Adrenal gland (tissue), 12 donors: ENCODE results near the gene PTPN5. TPM values are rescaled to one million over a fixed set of nuclear protein-coding genes. Genes with fewer than 3 reads are reported as not detected.

Source experiments
- DNase-seq, 7 donors: peaks; one replicate each; pipeline ENCODE4 v3.0.0-alpha.2; 2019 to 2020
- H3K27ac ChIP-seq, 5 donors: fragments of 200-600 bp; sonication (generic) in 4 of 5; 1 replicate in 3 of 5; 2 replicates in 2 of 5; pipeline versions ENCODE4 v1.5.1 to v1.8.0; 2016 to 2020; ENCODE audit warnings: mild to moderate bottlenecking in 1 of 5
- H3K27me3 ChIP-seq: fragments of 200-600 bp; 2 replicates; pipeline ENCODE4 v1.8.0; 2021
- H3K36me3 ChIP-seq, 2 donors: fragments of 200-600 bp; replicated peaks in 1 of 2; 1 replicate in 1 of 2; 2 replicates in 1 of 2; pipeline versions ENCODE4 v1.5.1 to v1.8.0; 2018 to 2022
- H3K4me1 ChIP-seq, 2 donors: fragments of 200-600 bp; replicated peaks in 1 of 2; 1 replicate in 1 of 2; 2 replicates in 1 of 2; pipeline versions ENCODE4 v1.5.1 to v1.8.0; 2018 to 2021
- H3K4me3 ChIP-seq, 4 donors: fragments of 200-600 bp; sonication (generic) in 3 of 4; one replicate each; pipeline ENCODE4 v1.5.1; 2016 to 2018
- H3K9me3 ChIP-seq, 3 donors: fragments of 200-600 bp; sonication (generic) in 1 of 3; replicated peaks in 1 of 3; 1 replicate in 2 of 3; 2 replicates in 1 of 3; pipeline versions ENCODE4 v1.5.1 to v1.8.0; 2016 to 2021
- POLR2A ChIP-seq, 2 donors: fragments of 450-650 bp; IDR thresholded peaks; one replicate each; pipeline ENCODE4 v1.6.1; 2017; ENCODE audit warnings: antibody characterized with exemption in 2 of 2, mild to moderate bottlenecking in 2 of 2, moderate library complexity in 1 of 2
- WGBS, 4 donors: extraction: QIAGEN DNeasy Blood & Tissue Kit in 2 of 4; methylation state at CpG; one replicate each; pipeline versions ENCODE4 v1.1.5 to v1.1.7; 2013 to 2017; 5-methylcytosine and 5-hydroxymethylcytosine counted together
- intact Hi-C, 2 donors: fragments of 100-400 bp; cut with DNase I; formaldehyde crosslinking; loops; one replicate each; pipeline versions ENCODE4 v1.14.1 to v1.15.0; 2022 to 2023
- polyA plus RNA-seq, 3 donors: library from polyadenylated mRNA; stranded (reverse); fragments of 200-250 nt in 2 of 3; fragments of 350-450 nt in 1 of 3; fragmentation: Illumina TruSeq in 1 of 3; extraction: RNeasy Lipid Tissue Mini Kit (QIAGEN cat#74804) in 1 of 3; gene quantifications; one replicate each; pipeline ENCODE4 v1.2.3, GENCODE V29; 2013 to 2014
- total RNA-seq, 9 donors: library from RNA; depleted of rRNA in 4 of 9; stranded (reverse); fragments of >200 nt in 4 of 9; fragments of 120-200 nt in 1 of 9; fragmentation: NEBNext Ultra II Directional in 1 of 9; extraction: Animal tissue kit (Norgen Biotek cat#: 25700) in 1 of 9; gene quantifications; one replicate each; pipeline versions ENCODE4 v1.1.0 to v1.2.4, GENCODE V29; 2013 to 2023
- TF ChIP-seq, protein P1 (sequence below), 6 experiments: fragments of 450-650 bp in 4 of 6; fragments of 200-600 bp in 2 of 6; sonication (generic) in 1 of 6; IDR thresholded peaks; 1 replicate in 5 of 6; 2 replicates in 1 of 6; pipeline versions ENCODE4 v1.5.1 to v1.8.0; 2016 to 2021; ENCODE audit warnings: antibody characterized with exemption in 6 of 6, mild to moderate bottlenecking in 2 of 6, moderate library complexity in 1 of 6
- donor health status: healthy with polysubstance abuse.
- donor health status: Bipolar disorder and iron deficiency.
- donor health status: DM: yes; HTN: yes; CAD: no.
- donor health status: DM: no; HTN: no; CAD: no.
- donor health status: DM: no; HTN: no; CAD: no.
- donor health status: DM: yes; HTN: yes; CAD: no.

PTPN5 gene
- total and polyA plus RNA-seq, 12 donors = 0.06 to 1.3 (median 0.28) TPM; not detected in 2

DNA sequence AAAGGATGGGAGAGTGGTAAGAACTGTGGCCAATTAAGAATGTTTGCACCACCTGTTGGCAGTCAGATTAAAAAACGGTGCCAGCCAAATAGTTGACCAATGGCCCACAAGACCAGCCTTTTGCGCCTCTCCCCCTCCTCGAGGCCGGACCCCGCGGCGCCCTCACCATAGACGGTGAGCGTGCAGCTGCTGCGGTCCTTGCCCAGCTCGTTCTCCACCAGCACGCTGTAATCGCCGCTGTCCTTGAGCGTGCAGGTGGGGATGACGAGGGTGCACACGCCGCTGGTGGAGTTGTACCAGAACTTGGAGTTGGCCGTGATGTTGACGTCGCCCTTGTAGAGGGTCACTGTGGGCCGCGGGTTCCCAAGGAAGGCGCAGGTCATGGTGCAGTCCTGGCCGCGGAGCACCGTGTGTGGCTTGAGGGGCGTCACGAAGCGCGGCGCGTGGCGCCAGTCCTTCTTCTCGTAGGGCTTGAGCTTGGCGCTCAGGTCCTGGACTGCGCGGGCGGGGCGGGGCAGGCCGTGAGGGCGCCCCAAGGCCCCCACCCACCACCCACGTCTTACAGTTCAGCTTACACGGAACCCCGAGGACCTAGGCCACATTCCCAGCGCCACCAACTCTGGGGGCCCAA is 85.8 kb downstream of the PTPN5 start:
- no peaks in the 10 kb centered on the region for H3K9me3 ChIP-seq
- intact Hi-C loops = no loop called here
- DNase-seq = peak; percentile 38 to 68 (median 53)

GRCh38 chr11:18704698-18705097 is 86.9 kb downstream of the PTPN5 start:
- Histone ChIP-seq H3K4me3 (no peak overlapping the region), H3K9me3 (no peaks in the 10 kb centered on the region), H3K36me3 (peaks cover 0 to 6% of the 10 kb centered on the region in 2 donors), H3K27ac (no peak overlapping the region), H3K27me3 (no peaks in the 10 kb centered on the region), H3K4me1 (peaks cover 8 to 19% of the 10 kb centered on the region in 2 donors)
- 30 to 48% (median 44%) methylated on average over 1 of the region's 1 CpG; no CpG with 5 or more reads in 1 of the 4 donors for WGBS, 4 donors
- TF ChIP-seq, protein P1, sequence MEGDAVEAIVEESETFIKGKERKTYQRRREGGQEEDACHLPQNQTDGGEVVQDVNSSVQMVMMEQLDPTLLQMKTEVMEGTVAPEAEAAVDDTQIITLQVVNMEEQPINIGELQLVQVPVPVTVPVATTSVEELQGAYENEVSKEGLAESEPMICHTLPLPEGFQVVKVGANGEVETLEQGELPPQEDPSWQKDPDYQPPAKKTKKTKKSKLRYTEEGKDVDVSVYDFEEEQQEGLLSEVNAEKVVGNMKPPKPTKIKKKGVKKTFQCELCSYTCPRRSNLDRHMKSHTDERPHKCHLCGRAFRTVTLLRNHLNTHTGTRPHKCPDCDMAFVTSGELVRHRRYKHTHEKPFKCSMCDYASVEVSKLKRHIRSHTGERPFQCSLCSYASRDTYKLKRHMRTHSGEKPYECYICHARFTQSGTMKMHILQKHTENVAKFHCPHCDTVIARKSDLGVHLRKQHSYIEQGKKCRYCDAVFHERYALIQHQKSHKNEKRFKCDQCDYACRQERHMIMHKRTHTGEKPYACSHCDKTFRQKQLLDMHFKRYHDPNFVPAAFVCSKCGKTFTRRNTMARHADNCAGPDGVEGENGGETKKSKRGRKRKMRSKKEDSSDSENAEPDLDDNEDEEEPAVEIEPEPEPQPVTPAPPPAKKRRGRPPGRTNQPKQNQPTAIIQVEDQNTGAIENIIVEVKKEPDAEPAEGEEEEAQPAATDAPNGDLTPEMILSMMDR (IDR thresholded peaks at IDR 0.05) = no peak
- TF ChIP-seq POLR2A (IDR thresholded peaks at IDR 0.05) = no peak
- intact Hi-C loops = no loop called here
- DNase-seq = no peak

More for the DNA sequence above, 85.8 kb downstream of the PTPN5 start:
- peaks cover 0 to 6% of the 10 kb centered on the region in 2 donors for H3K36me3 ChIP-seq
- peak overlapping the region in 3 of 5 donors; percentile 54 to 84 (median 68) for H3K27ac ChIP-seq
- peak overlapping the region in 2 of 4 donors; percentile 43 to 70 for H3K4me3 ChIP-seq
- no peaks in the 10 kb centered on the region for H3K27me3 ChIP-seq
- H3K4me1 ChIP-seq = peaks cover 7 to 11% of the 10 kb centered on the region in 2 donors
- 1 to 5% (median 2%) methylated on average over 9 to 46 of the region's 46 CpGs for WGBS, 4 donors
- TF ChIP-seq POLR2A (IDR thresholded peaks at IDR 0.05) = peak; percentile 18 to 20
- TF ChIP-seq, protein P1 (IDR thresholded peaks at IDR 0.05) = no peak

DNA sequence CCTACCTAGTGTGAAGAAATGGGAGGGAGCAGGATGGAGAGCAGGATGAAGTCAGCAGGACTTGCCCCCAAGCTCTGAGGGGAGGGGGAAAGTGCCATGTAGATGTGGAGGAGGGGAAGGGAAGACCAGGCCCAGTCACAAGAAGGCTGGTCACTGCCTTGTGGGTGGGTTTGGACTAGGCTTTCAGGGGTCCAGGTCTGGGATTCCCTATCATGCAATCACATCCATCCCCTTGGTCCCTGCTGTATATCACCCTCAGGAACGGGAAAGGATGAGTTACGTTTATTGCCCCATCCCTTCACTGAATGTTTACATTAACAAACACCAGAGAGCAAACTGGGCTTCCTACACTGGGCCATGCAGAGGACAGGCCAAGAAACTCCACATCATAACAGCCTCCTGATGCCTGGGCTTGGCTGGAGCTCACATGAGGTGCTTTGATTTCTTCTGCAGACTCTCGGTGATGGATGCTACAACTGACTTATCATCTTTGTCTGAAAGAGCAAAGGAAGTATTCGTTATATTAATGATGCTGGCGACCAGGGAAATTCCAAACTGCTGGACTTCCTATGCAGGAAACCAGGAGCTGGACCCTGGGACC is 87.5 kb downstream of the PTPN5 start:
- TF ChIP-seq, protein P1 (IDR thresholded peaks at IDR 0.05) = no peak
- no peak for TF ChIP-seq POLR2A (IDR thresholded peaks at IDR 0.05)
- H3K4me3 ChIP-seq = no peak overlapping the region
- H3K27ac ChIP-seq = no peak overlapping the region
- intact Hi-C loops = no loop called here
- WGBS, 4 donors = 86 to 92% (median 88%) methylated on average over 4 to 5 of the region's 5 CpGs
- DNase-seq = no peak
- H3K4me1 ChIP-seq = peaks cover 14 to 25% of the 10 kb centered on the region in 2 donors
- peaks cover 0 to 6% of the 10 kb centered on the region in 2 donors for H3K36me3 ChIP-seq
- no peaks in the 10 kb centered on the region for H3K27me3 ChIP-seq
- no peaks in the 10 kb centered on the region for H3K9me3 ChIP-seq

GRCh38 chr11:18703001-18703763 is 88.4 kb downstream of the PTPN5 start:
- intact Hi-C loops = no loop called here

More at GRCh38 chr11:18703001-18703763, 88.4 kb downstream of the PTPN5 start:
- no peak for DNase-seq
- 40 to 100% (median 83%) methylated on average over 1 to 2 of the region's 2 CpGs for WGBS, 4 donors
- Histone ChIP-seq H3K36me3 (peaks cover 0 to 6% of the 10 kb centered on the region in 2 donors), H3K27me3 (no peaks in the 10 kb centered on the region), H3K4me3 (no peak overlapping the region), H3K27ac (no peak overlapping the region), H3K9me3 (no peaks in the 10 kb centered on the region), H3K4me1 (peaks cover 17 to 25% of the 10 kb centered on the region in 2 donors)
- no peak for TF ChIP-seq POLR2A (IDR thresholded peaks at IDR 0.05)
- TF ChIP-seq, protein P1 (IDR thresholded peaks at IDR 0.05) = no peak
